ENCODE data around the gene GPRIN2. TPM values are rescaled to one million over a fixed set of nuclear protein-coding genes. Genes with fewer than 3 reads are reported as not detected.

Gene GPRIN2
- total RNA-seq, 1 donor from 2014 or later, result not detected

GRCh38 chr10:46539596-46540411 lies 16.7 kb downstream of the GPRIN2 start:
- no peaks in the 10 kb centered on the region for H3K9me3 ChIP-seq (replicated peaks)
- H3K4me1 ChIP-seq, result peaks cover 5% of the 10 kb centered on the region
- H3K36me3 ChIP-seq, result no peaks in the 10 kb centered on the region
- no peak overlapping the region for H3K4me3 ChIP-seq
- TF ChIP-seq, protein P1, sequence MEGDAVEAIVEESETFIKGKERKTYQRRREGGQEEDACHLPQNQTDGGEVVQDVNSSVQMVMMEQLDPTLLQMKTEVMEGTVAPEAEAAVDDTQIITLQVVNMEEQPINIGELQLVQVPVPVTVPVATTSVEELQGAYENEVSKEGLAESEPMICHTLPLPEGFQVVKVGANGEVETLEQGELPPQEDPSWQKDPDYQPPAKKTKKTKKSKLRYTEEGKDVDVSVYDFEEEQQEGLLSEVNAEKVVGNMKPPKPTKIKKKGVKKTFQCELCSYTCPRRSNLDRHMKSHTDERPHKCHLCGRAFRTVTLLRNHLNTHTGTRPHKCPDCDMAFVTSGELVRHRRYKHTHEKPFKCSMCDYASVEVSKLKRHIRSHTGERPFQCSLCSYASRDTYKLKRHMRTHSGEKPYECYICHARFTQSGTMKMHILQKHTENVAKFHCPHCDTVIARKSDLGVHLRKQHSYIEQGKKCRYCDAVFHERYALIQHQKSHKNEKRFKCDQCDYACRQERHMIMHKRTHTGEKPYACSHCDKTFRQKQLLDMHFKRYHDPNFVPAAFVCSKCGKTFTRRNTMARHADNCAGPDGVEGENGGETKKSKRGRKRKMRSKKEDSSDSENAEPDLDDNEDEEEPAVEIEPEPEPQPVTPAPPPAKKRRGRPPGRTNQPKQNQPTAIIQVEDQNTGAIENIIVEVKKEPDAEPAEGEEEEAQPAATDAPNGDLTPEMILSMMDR (IDR thresholded peaks at IDR 0.05; ENCODE audit: borderline replicate concordance), result no peak
- no peak for DNase-seq
- H3K27me3 ChIP-seq (ENCODE audit: low read depth), result peaks cover 97% of the 10 kb centered on the region
- intact Hi-C loops (cut with micrococcal nuclease), result no loop called here
- H3K27ac ChIP-seq (replicated peaks), result no peak overlapping the region

GRCh38 chr10:46538717-46539426 lies 17.6 kb downstream of the GPRIN2 start:
- Histone ChIP-seq H3K27me3 (ENCODE audit: low read depth) (peaks cover 96% of the 10 kb centered on the region), H3K27ac (replicated peaks) (no peak overlapping the region), H3K36me3 (no peaks in the 10 kb centered on the region), H3K9me3 (replicated peaks) (no peaks in the 10 kb centered on the region), H3K4me1 (peaks cover 5% of the 10 kb centered on the region), H3K4me3 (no peak overlapping the region)
- TF ChIP-seq, protein P1 (IDR thresholded peaks at IDR 0.05; ENCODE audit: borderline replicate concordance), result no peak
- DNase-seq, result no peak
- intact Hi-C loops (cut with micrococcal nuclease), result no loop called here

DNA sequence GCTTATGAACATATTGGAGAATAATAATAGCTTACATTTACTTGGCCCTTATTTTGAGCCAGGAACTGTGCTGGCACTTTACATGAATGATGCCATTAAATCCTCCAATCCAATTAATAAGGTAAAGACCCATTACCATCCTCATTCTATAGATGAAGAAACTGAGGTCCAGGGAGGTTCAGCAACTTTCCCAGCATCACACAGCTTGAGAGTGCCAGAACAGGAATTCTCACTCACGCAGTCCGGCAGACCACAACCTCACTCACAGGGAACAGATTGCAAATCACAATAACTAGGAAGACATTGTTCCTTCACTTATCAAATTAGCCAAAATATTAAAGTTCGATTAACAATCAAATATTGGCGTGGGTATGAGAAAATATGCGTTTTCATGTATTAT lies 18.3 kb downstream of the GPRIN2 start:
- H3K36me3 ChIP-seq, result no peaks in the 10 kb centered on the region
- no peak for DNase-seq
- peaks cover 5% of the 10 kb centered on the region for H3K4me1 ChIP-seq
- H3K27me3 ChIP-seq (ENCODE audit: low read depth), result peaks cover 96% of the 10 kb centered on the region
- H3K9me3 ChIP-seq (replicated peaks), result no peaks in the 10 kb centered on the region
- intact Hi-C loops (cut with micrococcal nuclease), result no loop called here
- no peak overlapping the region for H3K27ac ChIP-seq (replicated peaks)
- TF ChIP-seq, protein P1 (IDR thresholded peaks at IDR 0.05; ENCODE audit: borderline replicate concordance), result no peak
- no peak overlapping the region for H3K4me3 ChIP-seq

GRCh38 chr10:46537309-46537708 lies 19.1 kb downstream of the GPRIN2 start:
- H3K4me3 ChIP-seq, result no peak overlapping the region
- TF ChIP-seq, protein P1 (IDR thresholded peaks at IDR 0.05; ENCODE audit: borderline replicate concordance), result no peak
- intact Hi-C loops (cut with micrococcal nuclease), result no loop called here
- peaks cover 94% of the 10 kb centered on the region for H3K27me3 ChIP-seq (ENCODE audit: low read depth)
- H3K27ac ChIP-seq (replicated peaks), result no peak overlapping the region
- H3K4me1 ChIP-seq, result peaks cover 5% of the 10 kb centered on the region
- H3K36me3 ChIP-seq, result no peaks in the 10 kb centered on the region
- H3K9me3 ChIP-seq (replicated peaks), result no peaks in the 10 kb centered on the region
- no peak for DNase-seq

- TF ChIP-seq, protein P1 (IDR thresholded peaks at IDR 0.05; ENCODE audit: borderline replicate concordance), result no peak
- intact Hi-C loops (cut with micrococcal nuclease), result no loop called here
- Histone ChIP-seq H3K27me3 (ENCODE audit: low read depth) (peaks cover 90% of the 10 kb centered on the region), H3K9me3 (replicated peaks) (no peaks in the 10 kb centered on the region), H3K4me1 (peaks cover 5% of the 10 kb centered on the region), H3K36me3 (no peaks in the 10 kb centered on the region), H3K4me3 (no peak overlapping the region), H3K27ac (replicated peaks) (no peak overlapping the region)
- no peak for DNase-seq
Measured at GRCh38 chr10:46536781-46537180, 19.7 kb downstream of the GPRIN2 start.

Measured in left ventricle myocardium inferior (tissue), 1 donor.